ENCODE data around the gene F2RL2. TPM values are rescaled to one million over a fixed set of nuclear protein-coding genes. Genes with fewer than 3 reads are reported as not detected.

Gene F2RL2
- total RNA-seq, 1 donor from 2014 or later = 2.4 TPM

DNA sequence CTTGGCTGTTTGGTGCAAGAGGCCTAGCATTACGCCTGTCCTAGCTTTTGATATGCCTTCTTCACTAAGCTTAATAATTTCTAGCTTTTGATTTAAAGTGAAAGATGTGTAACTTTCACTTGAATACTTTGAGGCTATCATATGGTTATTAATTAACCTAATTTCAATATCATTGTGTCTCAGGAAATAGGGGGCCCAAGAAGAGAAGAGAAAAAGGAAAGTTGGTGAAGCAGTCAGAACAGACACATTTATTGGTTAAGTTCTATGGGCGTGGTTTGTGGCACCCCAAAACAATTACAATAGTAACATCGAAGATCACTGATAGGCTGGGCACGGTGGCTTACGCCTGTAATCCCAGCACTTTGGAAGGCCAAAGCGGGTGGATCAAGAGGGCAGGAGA lies 40.9 kb upstream of the F2RL2 start:
- Mint-ChIP-seq H3K4me1 (peaks cover 2% of the 10 kb centered on the region), H3K36me3 (peaks cover 2% of the 10 kb centered on the region), H3K27ac (no peak overlapping the region), H3K9me3 (no peaks in the 10 kb centered on the region), H3K27me3 (ENCODE audit: low read depth) (no peaks in the 10 kb centered on the region), H3K4me3 (no peak overlapping the region)
- no peak for DNase-seq (ENCODE audit: low spot score in 2 of 2, unreplicated experiment in 2 of 2)
- TF ChIP-seq, protein P1, sequence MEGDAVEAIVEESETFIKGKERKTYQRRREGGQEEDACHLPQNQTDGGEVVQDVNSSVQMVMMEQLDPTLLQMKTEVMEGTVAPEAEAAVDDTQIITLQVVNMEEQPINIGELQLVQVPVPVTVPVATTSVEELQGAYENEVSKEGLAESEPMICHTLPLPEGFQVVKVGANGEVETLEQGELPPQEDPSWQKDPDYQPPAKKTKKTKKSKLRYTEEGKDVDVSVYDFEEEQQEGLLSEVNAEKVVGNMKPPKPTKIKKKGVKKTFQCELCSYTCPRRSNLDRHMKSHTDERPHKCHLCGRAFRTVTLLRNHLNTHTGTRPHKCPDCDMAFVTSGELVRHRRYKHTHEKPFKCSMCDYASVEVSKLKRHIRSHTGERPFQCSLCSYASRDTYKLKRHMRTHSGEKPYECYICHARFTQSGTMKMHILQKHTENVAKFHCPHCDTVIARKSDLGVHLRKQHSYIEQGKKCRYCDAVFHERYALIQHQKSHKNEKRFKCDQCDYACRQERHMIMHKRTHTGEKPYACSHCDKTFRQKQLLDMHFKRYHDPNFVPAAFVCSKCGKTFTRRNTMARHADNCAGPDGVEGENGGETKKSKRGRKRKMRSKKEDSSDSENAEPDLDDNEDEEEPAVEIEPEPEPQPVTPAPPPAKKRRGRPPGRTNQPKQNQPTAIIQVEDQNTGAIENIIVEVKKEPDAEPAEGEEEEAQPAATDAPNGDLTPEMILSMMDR (IDR thresholded peaks at IDR 0.05; ENCODE audit: unreplicated experiment) = no peak

DNA sequence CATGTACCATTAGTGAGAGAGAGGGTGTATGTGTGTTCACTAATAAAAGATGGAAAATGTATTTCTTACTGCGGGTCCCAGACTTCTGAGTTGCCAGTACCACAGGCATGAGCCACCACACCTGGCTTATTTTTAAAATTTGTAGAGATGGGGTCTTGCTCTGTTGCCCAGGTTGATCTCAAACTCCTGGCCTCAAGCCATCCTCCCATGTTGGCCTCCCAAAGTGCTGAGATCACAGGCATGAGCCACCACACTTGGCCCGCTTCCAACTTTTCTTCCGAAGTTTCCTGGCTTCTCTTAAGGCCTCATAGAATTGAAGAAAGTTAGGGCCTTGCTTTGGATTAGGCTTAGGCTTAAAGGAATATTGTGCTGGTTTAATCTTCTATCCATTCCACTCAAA lies 40.4 kb upstream of the F2RL2 start:
- peaks cover 2% of the 10 kb centered on the region for H3K4me1 Mint-ChIP-seq
- H3K4me3 Mint-ChIP-seq = no peak overlapping the region
- no peaks in the 10 kb centered on the region for H3K9me3 Mint-ChIP-seq
- H3K36me3 Mint-ChIP-seq = peaks cover 2% of the 10 kb centered on the region
- H3K27me3 Mint-ChIP-seq (ENCODE audit: low read depth) = no peaks in the 10 kb centered on the region
- H3K27ac Mint-ChIP-seq = no peak overlapping the region
- TF ChIP-seq, protein P1 (IDR thresholded peaks at IDR 0.05; ENCODE audit: unreplicated experiment) = no peak
- DNase-seq (ENCODE audit: low spot score in 2 of 2, unreplicated experiment in 2 of 2) = no peak

DNA sequence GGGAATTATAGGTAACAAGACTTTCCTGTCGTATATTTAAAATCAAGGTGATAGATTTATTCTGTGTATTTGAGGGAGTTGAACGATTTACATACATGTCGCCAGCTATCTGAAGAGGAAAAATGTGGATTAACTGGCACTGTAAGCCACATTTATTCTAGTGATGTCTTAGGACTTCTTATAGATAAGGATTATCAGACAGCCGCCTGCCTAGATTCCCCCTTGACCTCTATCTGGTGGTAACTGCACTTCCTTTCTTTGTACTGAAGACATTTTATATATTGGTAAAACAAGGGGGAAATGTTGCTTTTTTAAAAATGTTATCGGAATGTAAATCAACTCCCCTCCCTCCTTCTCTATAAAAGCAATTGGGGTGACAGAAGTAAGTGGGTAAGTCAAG lies 39.3 kb upstream of the F2RL2 start:
- Mint-ChIP-seq H3K36me3 (peaks cover 4% of the 10 kb centered on the region), H3K27ac (no peak overlapping the region), H3K4me1 (peaks cover 2% of the 10 kb centered on the region), H3K4me3 (no peak overlapping the region), H3K9me3 (no peaks in the 10 kb centered on the region), H3K27me3 (ENCODE audit: low read depth) (no peaks in the 10 kb centered on the region)
- TF ChIP-seq, protein P1 (IDR thresholded peaks at IDR 0.05; ENCODE audit: unreplicated experiment) = no peak
- no peak for DNase-seq (ENCODE audit: low spot score in 2 of 2, unreplicated experiment in 2 of 2)

DNA sequence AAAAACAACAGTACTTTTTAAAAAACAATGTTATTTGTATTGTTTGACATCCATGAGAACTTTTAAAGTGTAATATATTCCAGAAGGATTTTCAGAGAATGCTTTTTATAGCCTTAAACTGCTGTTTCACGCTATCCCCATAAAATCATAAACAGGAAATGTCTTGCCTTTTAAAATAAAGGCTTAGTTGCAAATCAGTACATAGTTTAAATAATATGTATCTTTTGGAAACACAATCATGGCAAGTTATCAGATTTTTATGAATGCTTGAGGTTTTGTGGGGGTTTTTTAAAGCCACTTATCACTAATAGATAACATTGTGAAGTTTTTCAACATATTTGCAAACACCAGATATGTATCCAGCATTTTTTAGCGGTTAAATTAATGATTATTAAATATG lies 37.2 kb upstream of the F2RL2 start:
- Mint-ChIP-seq H3K9me3 (no peaks in the 10 kb centered on the region), H3K36me3 (peaks cover 4% of the 10 kb centered on the region), H3K27ac (no peak overlapping the region), H3K27me3 (ENCODE audit: low read depth) (no peaks in the 10 kb centered on the region), H3K4me1 (peaks cover 2% of the 10 kb centered on the region), H3K4me3 (no peak overlapping the region)
- DNase-seq (ENCODE audit: low spot score in 2 of 2, unreplicated experiment in 2 of 2) = no peak
- TF ChIP-seq, protein P1 (IDR thresholded peaks at IDR 0.05; ENCODE audit: unreplicated experiment) = no peak

DNA sequence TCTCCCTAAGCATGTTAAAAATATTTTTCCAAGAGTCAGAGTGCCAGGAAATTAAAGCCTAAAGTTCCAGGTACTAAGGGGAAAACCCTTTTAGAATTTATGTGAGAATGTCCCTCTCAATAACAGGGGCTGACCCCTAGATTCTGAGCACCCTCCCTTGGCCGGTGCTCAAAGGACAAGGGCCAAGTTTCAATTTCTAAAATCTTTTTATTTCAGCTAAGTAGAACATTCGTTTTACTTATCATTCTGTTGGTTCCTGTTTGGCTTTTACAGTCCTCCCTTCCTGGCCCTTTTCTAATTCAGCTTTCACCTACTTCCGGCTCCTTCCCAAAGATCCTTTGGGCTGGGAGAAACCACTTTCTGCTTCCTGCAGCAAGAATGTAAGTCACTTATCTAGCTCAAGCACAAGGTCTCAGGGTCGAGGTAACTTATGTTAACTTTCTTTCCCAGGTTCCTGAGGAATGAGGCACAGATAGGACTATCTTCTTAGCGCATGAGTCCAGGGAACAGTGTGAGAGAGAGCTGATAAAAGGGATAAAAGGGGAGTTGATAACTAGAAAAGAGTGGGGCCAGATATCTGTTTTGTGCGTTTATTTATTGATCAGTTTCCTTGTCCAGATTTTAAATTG lies 34.6 kb upstream of the F2RL2 start:
- Mint-ChIP-seq H3K4me1 (peaks cover 2% of the 10 kb centered on the region), H3K27ac (peak overlapping the region; percentile 23), H3K4me3 (no peak overlapping the region), H3K36me3 (peaks cover 1% of the 10 kb centered on the region), H3K9me3 (no peaks in the 10 kb centered on the region), H3K27me3 (ENCODE audit: low read depth) (no peaks in the 10 kb centered on the region)
- DNase-seq (ENCODE audit: low spot score in 2 of 2, unreplicated experiment in 2 of 2) = no peak
- TF ChIP-seq, protein P1 (IDR thresholded peaks at IDR 0.05; ENCODE audit: unreplicated experiment) = no peak

DNA sequence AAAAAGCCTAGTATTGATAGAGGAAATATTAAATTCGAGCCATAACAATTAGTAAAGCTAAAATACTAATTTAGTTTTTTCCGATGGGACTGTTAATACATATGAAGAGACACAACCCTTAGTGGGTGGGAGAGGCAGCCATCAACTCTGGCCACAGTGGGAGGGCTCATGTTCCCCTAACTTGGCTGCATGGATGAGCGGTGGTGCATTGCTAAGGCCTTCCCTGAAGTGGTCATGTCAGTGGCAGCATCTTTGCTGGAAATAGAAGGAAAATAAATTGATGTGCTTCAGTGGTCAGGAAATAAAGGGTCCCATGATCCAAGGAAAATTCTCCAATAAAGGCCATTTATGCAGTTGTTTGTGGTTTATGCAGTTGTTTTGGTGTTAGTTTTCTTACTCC lies 33.9 kb upstream of the F2RL2 start:
- TF ChIP-seq, protein P1 (IDR thresholded peaks at IDR 0.05; ENCODE audit: unreplicated experiment) = no peak
- H3K36me3 Mint-ChIP-seq = peaks cover 1% of the 10 kb centered on the region
- H3K4me3 Mint-ChIP-seq = no peak overlapping the region
- no peaks in the 10 kb centered on the region for H3K27me3 Mint-ChIP-seq (ENCODE audit: low read depth)
- H3K4me1 Mint-ChIP-seq = peaks cover 2% of the 10 kb centered on the region
- no peak for DNase-seq (ENCODE audit: low spot score in 2 of 2, unreplicated experiment in 2 of 2)
- H3K9me3 Mint-ChIP-seq = no peaks in the 10 kb centered on the region
- H3K27ac Mint-ChIP-seq = no peak overlapping the region

Data from mesothelial cell of epicardium (in vitro differentiated cells).